HCT116 (cell line): ENCODE data around the gene SUSD3. TPM values are rescaled to one million over a fixed set of nuclear protein-coding genes. Genes with fewer than 3 reads are reported as not detected.

Source experiments
- ATAC-seq: fragments of 200-7000 bp; cut with Tn5 transposase; 2 replicates; pipeline ENCODE4 v1.9.1; 2020; ENCODE audit warnings: mild to moderate bottlenecking, moderate library complexity
- BruUV-seq: library from RNA; stranded (reverse); fragments of 400-500 nt; replicated peaks from 2 replicates; lab custom pipeline; 2021; lab: Mats Ljungman, UMichigan
- CTCF ChIA-PET: fragments of 300-600 bp; sonication (Branson Sonifier 250); formaldehyde crosslinking; loops from one replicate; lab custom pipeline; 2021; ENCODE audit warnings: antibody characterized with exemption; lab: Charles Lee
- POLR2A ChIA-PET: fragments of 300-600, 350-600 bp; sonication (Branson Sonifier 250); formaldehyde crosslinking; loops from one replicate; lab custom pipeline; 2021; ENCODE audit warnings: antibody characterized with exemption; lab: Charles Lee
- RAD21 ChIA-PET, 2 experiments: fragments of 300-600 bp; sonication (Branson Sonifier 250); formaldehyde crosslinking; loops; one replicate each; lab custom pipeline; 2023; ENCODE audit warnings: low total read pairs in 2 of 2; ENCODE audit not compliant: uncharacterized antibody in 2 of 2, unreplicated experiment in 2 of 2, low non-redundant PET in 1 of 2; lab: Charles Lee
- DNase-seq: peaks from one replicate; pipeline ENCODE4 v3.0.0-alpha.2; 2010; ENCODE audit warnings: low read depth, low spot score
- H2AFZ ChIP-seq: fragments of 200-600 bp; shearing (Covaris generic), sonication (generic); 2 replicates; pipeline ENCODE4 v1.6.1; 2017; ENCODE audit warnings: low read depth, mixed run types, mixed read lengths, antibody characterized with exemption, low read length; ENCODE audit not compliant: poor library complexity, severe bottlenecking
- H3K27ac ChIP-seq: 2 replicates; pipeline ENCODE4 v1.5.1; 2012; ENCODE audit warnings: low read depth, low read length
- H3K27me3 ChIP-seq: fragments of 200-600 bp; sonication (generic); 2 replicates; pipeline ENCODE4 v1.6.1; 2016; ENCODE audit warnings: mixed run types, low read length, mixed read lengths; ENCODE audit not compliant: insufficient read depth
- H3K36me3 ChIP-seq, 2 experiments: fragments of 200-500 bp in 1 of 2; fragments of 200-600 bp in 1 of 2; sonication (Bioruptor generic) in 1 of 2; sonication (generic) in 1 of 2; 2 replicates each; pipeline versions ENCODE4 v1.5.1 to v1.6.1; 2014 to 2016; ENCODE audit warnings: low read length in 2 of 2, inconsistent platforms in 1 of 2, mixed read lengths in 1 of 2, mixed run types in 1 of 2; ENCODE audit not compliant: insufficient read depth in 2 of 2, control insufficient read depth in 1 of 2
- H3K4me1 ChIP-seq, 2 experiments: fragments of 200-600 bp in 1 of 2; sonication (generic) in 1 of 2; 2 replicates each; pipeline versions ENCODE4 v1.5.1 to v1.6.1; 2012 to 2017; ENCODE audit warnings: low read length in 2 of 2, inconsistent platforms in 1 of 2, mild to moderate bottlenecking in 1 of 2, mixed read lengths in 1 of 2, mixed run types in 1 of 2, moderate library complexity in 1 of 2; ENCODE audit not compliant: insufficient read depth in 2 of 2, control insufficient read depth in 1 of 2
- H3K4me2 ChIP-seq: fragments of 200-600 bp; sonication (generic); 2 replicates; pipeline ENCODE4 v1.6.1; 2017; ENCODE audit warnings: mixed run types, low read length, mixed read lengths
- H3K4me3 ChIP-seq, 2 experiments: fragments of 200-600 bp in 1 of 2; sonication (generic) in 1 of 2; replicated peaks in 1 of 2; 2 replicates each; pipeline ENCODE4 v1.5.1; 2011 to 2016; ENCODE audit warnings: low read length in 2 of 2, control low read depth in 1 of 2, low read depth in 1 of 2, mild to moderate bottlenecking in 1 of 2, mixed read lengths in 1 of 2, mixed run types in 1 of 2
- H3K79me2 ChIP-seq: fragments of 200-600 bp; sonication (generic); 2 replicates; pipeline ENCODE4 v1.6.1; 2017; ENCODE audit warnings: mild to moderate bottlenecking, mixed run types, low read length, moderate library complexity, mixed read lengths; ENCODE audit not compliant: insufficient read depth
- H3K9ac ChIP-seq: fragments of 200-600 bp; sonication (generic); 2 replicates; pipeline ENCODE4 v1.6.1; 2016; ENCODE audit warnings: low read length, mixed read lengths
- H3K9me2 ChIP-seq: fragments of 200-600 bp; sonication (generic), shearing (Covaris generic); 2 replicates; pipeline ENCODE4 v1.6.1; 2017; ENCODE audit warnings: mixed run types, mild to moderate bottlenecking, moderate library complexity; ENCODE audit not compliant: insufficient read depth
- H3K9me3 ChIP-seq, 2 experiments: fragments of 200-500 bp in 1 of 2; fragments of 200-600 bp in 1 of 2; sonication (Bioruptor generic) in 1 of 2; sonication (generic) in 1 of 2; 2 replicates each; pipeline ENCODE4 v1.6.1; 2014 to 2017; ENCODE audit warnings: low read length in 2 of 2, mixed read lengths in 2 of 2, inconsistent platforms in 1 of 2, low read depth in 1 of 2, mild to moderate bottlenecking in 1 of 2, mixed run types in 1 of 2, moderate library complexity in 1 of 2; ENCODE audit not compliant: control insufficient read depth in 1 of 2, insufficient read depth in 1 of 2
- H4K20me1 ChIP-seq: fragments of 200-600 bp; sonication (generic), shearing (Covaris generic); 2 replicates; pipeline ENCODE4 v1.6.1; 2017; ENCODE audit warnings: mixed run types, mild to moderate bottlenecking, moderate library complexity; ENCODE audit not compliant: insufficient read depth
- ATF3 ChIP-seq: IDR thresholded peaks from 2 replicates; pipeline ENCODE4 v1.6.1; 2012
- CBX3 ChIP-seq: IDR thresholded peaks from 2 replicates; pipeline ENCODE4 v1.6.1; 2012; ENCODE audit warnings: low read depth
- CEBPB ChIP-seq: IDR thresholded peaks from 2 replicates; pipeline ENCODE4 v1.6.1; 2012; ENCODE audit warnings: low read depth
- ELF1 ChIP-seq: IDR thresholded peaks from 2 replicates; pipeline ENCODE4 v1.6.1; 2012; ENCODE audit warnings: low read depth, borderline replicate concordance
- EZH2 ChIP-seq: fragments of 200-600 bp; sonication (generic); IDR thresholded peaks from 2 replicates; pipeline ENCODE4 v1.6.1; 2017; ENCODE audit warnings: antibody characterized with exemption, mixed run types
- EZH2phosphoT487 ChIP-seq: fragments of 200-600 bp; IDR thresholded peaks from 2 replicates; pipeline ENCODE4 v1.6.1; 2018; ENCODE audit warnings: antibody characterized with exemption, borderline replicate concordance
- REST ChIP-seq: IDR thresholded peaks from 2 replicates; pipeline ENCODE4 v1.6.1; 2012; ENCODE audit warnings: low read depth
- SIN3A ChIP-seq: IDR thresholded peaks from 2 replicates; pipeline ENCODE4 v1.6.1; 2012; ENCODE audit warnings: low read depth
- SP1 ChIP-seq: IDR thresholded peaks from 2 replicates; pipeline ENCODE4 v1.6.1; 2012; ENCODE audit warnings: low read depth
- YY1 ChIP-seq: IDR thresholded peaks from 2 replicates; pipeline ENCODE4 v1.6.1; 2011; ENCODE audit warnings: low read length, low read depth, moderate library complexity, mild to moderate bottlenecking; ENCODE audit not compliant: insufficient replicate concordance; ENCODE audit errors: extremely low read depth
- ZBTB33 ChIP-seq: IDR thresholded peaks from 2 replicates; pipeline ENCODE4 v1.6.1; 2011; ENCODE audit warnings: mild to moderate bottlenecking, low read length, moderate library complexity; ENCODE audit not compliant: insufficient replicate concordance; ENCODE audit errors: extremely low read depth
- ZNF274 ChIP-seq: fragments of 200-500 bp; sonication (Bioruptor generic); IDR thresholded peaks from 2 replicates; pipeline ENCODE4 v1.6.1; 2014; ENCODE audit warnings: mild to moderate bottlenecking, low read depth, low read length, inconsistent platforms
- intact Hi-C: fragments of 100-400 bp; cut with micrococcal nuclease; formaldehyde crosslinking; loops from 2 replicates; pipeline ENCODE4 v1.10.0; 2022
- total RNA-seq: library from RNA; stranded (reverse); gene quantifications from one replicate; pipeline ENCODE4 v1.2.1, GENCODE V29; 2021; ENCODE audit not compliant: unreplicated experiment

SUSD3 gene
- total RNA-seq, 1 experiment from 2014 or later: 11.3 TPM

GRCh38 chr9:93049491-93049890 lies 9.0 kb upstream of the SUSD3 start:
- CTCF ChIA-PET: no interaction called here
- Histone ChIP-seq H3K27ac (no peak overlapping the region), H3K4me2 (no peak overlapping the region), H4K20me1 (no peaks in the 10 kb centered on the region), H3K9me3 (no peaks in the 10 kb centered on the region), H3K79me2 (no peaks in the 10 kb centered on the region), H3K9me2 (no peaks in the 10 kb centered on the region), H3K9ac (no peak overlapping the region), H2AFZ (no peak overlapping the region), H3K36me3 (no peaks in the 10 kb centered on the region), H3K4me3 (no peak overlapping the region), H3K4me1 (no peaks in the 10 kb centered on the region), H3K27me3 (no peaks in the 10 kb centered on the region)
- RAD21 ChIA-PET: no interaction called here
- no peak for DNase-seq
- intact Hi-C loops: no loop called here
- no TSS peak for BruUV-seq
- no peak for ATAC-seq
- POLR2A ChIA-PET: no interaction called here
- TF ChIP-seq YY1 (no peak), CBX3 (no peak), SIN3A (no peak), REST (no peak), EZH2phosphoT487 (no peak), SP1 (no peak), ZNF274 (no peak), EZH2 (no peak), ELF1 (no peak), ATF3 (no peak), CEBPB (no peak), ZBTB33 (no peak)
- TF ChIP-seq, all 23 proteins: peak for 0
